ENCODE results near the gene KIF13A. TPM values are rescaled to one million over a fixed set of nuclear protein-coding genes. Genes with fewer than 3 reads are reported as not detected.

KIF13A gene
- 23.6 and 26.6 TPM in 2 replicates for total RNA-seq (2012; rRNA removed)

- peak within 1 kb of the TSS; percentile 89 for H3K4me3 ChIP-seq (ENCODE audit: low read length)
- H3K36me3 ChIP-seq (ENCODE audit: insufficient read depth, low read length) = no peaks in the 10 kb centered on the region
- peak within 1 kb of the TSS; percentile 86 for H3K4me2 ChIP-seq (ENCODE audit: low read length)
- H3K9me3 ChIP-seq (replicated peaks; ENCODE audit: low read length) = no peaks in the 10 kb centered on the region
- no peaks in the 10 kb centered on the region for H3K27me3 ChIP-seq (ENCODE audit: control insufficient read depth, insufficient read depth, low read length)
- peaks cover 13% of the 10 kb centered on the region for H3K4me1 ChIP-seq (ENCODE audit: control insufficient read depth, insufficient read depth, low read length)
- peak within 1 kb of the TSS; percentile 86 for H3K9ac ChIP-seq (ENCODE audit: low read depth, low read length)
Observed at GRCh38 chr6:17987447-17987696, at the start of gene KIF13A. Gene KIF13A (minus strand): TSS chr6:17987635. CDS start chr6:17987463, 172 bp downstream.

- Histone ChIP-seq H3K27me3 (ENCODE audit: control insufficient read depth, insufficient read depth, low read length) (no peaks in the 10 kb centered on the region), H3K9ac (ENCODE audit: low read depth, low read length) (no peak overlapping the region), H3K4me3 (ENCODE audit: low read length) (no peak overlapping the region), H3K36me3 (ENCODE audit: insufficient read depth, low read length) (no peaks in the 10 kb centered on the region), H3K9me3 (replicated peaks; ENCODE audit: low read length) (no peaks in the 10 kb centered on the region), H3K4me1 (ENCODE audit: control insufficient read depth, insufficient read depth, low read length) (peaks cover 3% of the 10 kb centered on the region), H3K4me2 (ENCODE audit: low read length) (no peak overlapping the region)
Observed at GRCh38 chr6:18036781-18037180, 49.3 kb upstream of the KIF13A start.

GRCh38 chr6:18035330-18035854 is 48.0 kb upstream of the KIF13A start:
- no peak overlapping the region for H3K4me2 ChIP-seq (ENCODE audit: low read length)
- no peaks in the 10 kb centered on the region for H3K27me3 ChIP-seq (ENCODE audit: control insufficient read depth, insufficient read depth, low read length)
- no peak overlapping the region for H3K4me3 ChIP-seq (ENCODE audit: low read length)
- no peaks in the 10 kb centered on the region for H3K36me3 ChIP-seq (ENCODE audit: insufficient read depth, low read length)
- peaks cover 3% of the 10 kb centered on the region for H3K4me1 ChIP-seq (ENCODE audit: control insufficient read depth, insufficient read depth, low read length)
- H3K9me3 ChIP-seq (replicated peaks; ENCODE audit: low read length) = no peaks in the 10 kb centered on the region
- H3K9ac ChIP-seq (ENCODE audit: low read depth, low read length) = no peak overlapping the region

- Histone ChIP-seq H3K4me2 (ENCODE audit: low read length) (no peak overlapping the region), H3K36me3 (ENCODE audit: insufficient read depth, low read length) (no peaks in the 10 kb centered on the region), H3K9ac (ENCODE audit: low read depth, low read length) (no peak overlapping the region), H3K9me3 (replicated peaks; ENCODE audit: low read length) (no peaks in the 10 kb centered on the region), H3K4me3 (ENCODE audit: low read length) (no peak overlapping the region), H3K4me1 (ENCODE audit: control insufficient read depth, insufficient read depth, low read length) (peaks cover 3% of the 10 kb centered on the region), H3K27me3 (ENCODE audit: control insufficient read depth, insufficient read depth, low read length) (no peaks in the 10 kb centered on the region)
Observed at GRCh38 chr6:18034798-18035202, 47.4 kb upstream of the KIF13A start.

- Histone ChIP-seq H3K9me3 (replicated peaks; ENCODE audit: low read length) (no peaks in the 10 kb centered on the region), H3K4me1 (ENCODE audit: control insufficient read depth, insufficient read depth, low read length) (no peaks in the 10 kb centered on the region), H3K9ac (ENCODE audit: low read depth, low read length) (no peak overlapping the region), H3K4me2 (ENCODE audit: low read length) (no peak overlapping the region), H3K4me3 (ENCODE audit: low read length) (no peak overlapping the region), H3K36me3 (ENCODE audit: insufficient read depth, low read length) (no peaks in the 10 kb centered on the region), H3K27me3 (ENCODE audit: control insufficient read depth, insufficient read depth, low read length) (no peaks in the 10 kb centered on the region)
Observed at GRCh38 chr6:18031680-18032256, 44.3 kb upstream of the KIF13A start.

- Histone ChIP-seq H3K36me3 (ENCODE audit: insufficient read depth, low read length) (no peaks in the 10 kb centered on the region), H3K9me3 (replicated peaks; ENCODE audit: low read length) (no peaks in the 10 kb centered on the region), H3K4me3 (ENCODE audit: low read length) (no peak overlapping the region)
Observed at GRCh38 chr6:18031189-18031588, 43.8 kb upstream of the KIF13A start.

GRCh38 chr6:18028332-18028731 is 40.9 kb upstream of the KIF13A start:
- Histone ChIP-seq H3K36me3 (ENCODE audit: insufficient read depth, low read length) (no peaks in the 10 kb centered on the region), H3K4me2 (ENCODE audit: low read length) (no peak overlapping the region), H3K4me1 (ENCODE audit: control insufficient read depth, insufficient read depth, low read length) (peaks cover under 1% of the 10 kb centered on the region), H3K9ac (ENCODE audit: low read depth, low read length) (no peak overlapping the region), H3K9me3 (replicated peaks; ENCODE audit: low read length) (no peaks in the 10 kb centered on the region), H3K27me3 (ENCODE audit: control insufficient read depth, insufficient read depth, low read length) (no peaks in the 10 kb centered on the region), H3K4me3 (ENCODE audit: low read length) (no peak overlapping the region)

More at GRCh38 chr6:18031189-18031588, 43.8 kb upstream of the KIF13A start:
- no peaks in the 10 kb centered on the region for H3K27me3 ChIP-seq (ENCODE audit: control insufficient read depth, insufficient read depth, low read length)
- no peak overlapping the region for H3K9ac ChIP-seq (ENCODE audit: low read depth, low read length)
- H3K4me1 ChIP-seq (ENCODE audit: control insufficient read depth, insufficient read depth, low read length) = no peaks in the 10 kb centered on the region
- no peak overlapping the region for H3K4me2 ChIP-seq (ENCODE audit: low read length)

GRCh38 chr6:18025596-18025995 is 38.2 kb upstream of the KIF13A start:
- Histone ChIP-seq H3K4me3 (ENCODE audit: low read length) (no peak overlapping the region), H3K4me2 (ENCODE audit: low read length) (no peak overlapping the region), H3K27me3 (ENCODE audit: control insufficient read depth, insufficient read depth, low read length) (no peaks in the 10 kb centered on the region), H3K9ac (ENCODE audit: low read depth, low read length) (no peak overlapping the region), H3K4me1 (ENCODE audit: control insufficient read depth, insufficient read depth, low read length) (peaks cover 12% of the 10 kb centered on the region), H3K9me3 (replicated peaks; ENCODE audit: low read length) (no peaks in the 10 kb centered on the region), H3K36me3 (ENCODE audit: insufficient read depth, low read length) (no peaks in the 10 kb centered on the region)

- peaks cover 12% of the 10 kb centered on the region for H3K4me1 ChIP-seq (ENCODE audit: control insufficient read depth, insufficient read depth, low read length)
- H3K27me3 ChIP-seq (ENCODE audit: control insufficient read depth, insufficient read depth, low read length) = no peaks in the 10 kb centered on the region
- no peak overlapping the region for H3K4me3 ChIP-seq (ENCODE audit: low read length)
- no peaks in the 10 kb centered on the region for H3K36me3 ChIP-seq (ENCODE audit: insufficient read depth, low read length)
- no peak overlapping the region for H3K4me2 ChIP-seq (ENCODE audit: low read length)
- no peak overlapping the region for H3K9ac ChIP-seq (ENCODE audit: low read depth, low read length)
- no peaks in the 10 kb centered on the region for H3K9me3 ChIP-seq (replicated peaks; ENCODE audit: low read length)
Observed at GRCh38 chr6:18024876-18025275, 37.4 kb upstream of the KIF13A start.

GRCh38 chr6:18023891-18024290 is 36.5 kb upstream of the KIF13A start:
- Histone ChIP-seq H3K36me3 (ENCODE audit: insufficient read depth, low read length) (no peaks in the 10 kb centered on the region), H3K27me3 (ENCODE audit: control insufficient read depth, insufficient read depth, low read length) (no peaks in the 10 kb centered on the region), H3K4me1 (ENCODE audit: control insufficient read depth, insufficient read depth, low read length) (peaks cover 12% of the 10 kb centered on the region), H3K4me2 (ENCODE audit: low read length) (no peak overlapping the region), H3K9ac (ENCODE audit: low read depth, low read length) (no peak overlapping the region), H3K9me3 (replicated peaks; ENCODE audit: low read length) (no peaks in the 10 kb centered on the region), H3K4me3 (ENCODE audit: low read length) (no peak overlapping the region)

GRCh38 chr6:18022398-18023231 is 35.2 kb upstream of the KIF13A start:
- no peaks in the 10 kb centered on the region for H3K27me3 ChIP-seq (ENCODE audit: control insufficient read depth, insufficient read depth, low read length)
- H3K4me1 ChIP-seq (ENCODE audit: control insufficient read depth, insufficient read depth, low read length) = peaks cover 12% of the 10 kb centered on the region
- peak overlapping the region; percentile 56 for H3K4me2 ChIP-seq (ENCODE audit: low read length)
- no peaks in the 10 kb centered on the region for H3K36me3 ChIP-seq (ENCODE audit: insufficient read depth, low read length)
- H3K9me3 ChIP-seq (replicated peaks; ENCODE audit: low read length) = no peaks in the 10 kb centered on the region
- no peak overlapping the region for H3K4me3 ChIP-seq (ENCODE audit: low read length)
- H3K9ac ChIP-seq (ENCODE audit: low read depth, low read length) = no peak overlapping the region
